Femur (tissue), 1 donor: Measurements from ENCODE around the gene TAP2.
"Not testable (repeated sequence)": the region's sequence is repeated elsewhere in the genome, so short reads cannot be mapped to it uniquely, and the experiment has no call there.

Experiments used
- DNase-seq: peaks from one replicate; pipeline ENCODE4 v3.0.0-alpha.2; 2017

TAP2 gene

GRCh38 chr6:32838114-32838958 lies at the start of gene TAP2:
TSS of gene TAP2 (minus strand) at chr6:32838739. CDS start at chr6:32838233, 506 bp downstream.
- peak; percentile 97 for DNase-seq

- DNase-seq = peak; percentile 33
These were observed 49.1 kb upstream of the TAP2 start for GRCh38 chr6:32887616-32888015.

- DNase-seq = no peak
These were observed 48.3 kb upstream of the TAP2 start for GRCh38 chr6:32886681-32887383.

- DNase-seq = no peak
These were observed 47.3 kb upstream of the TAP2 start for GRCh38 chr6:32885698-32886286.

GRCh38 chr6:32883789-32884188 lies 45.2 kb upstream of the TAP2 start:
- DNase-seq = no peak

GRCh38 chr6:32882879-32883250 lies 44.3 kb upstream of the TAP2 start:
- DNase-seq = no peak

- not testable (repeated sequence) for DNase-seq
These were observed 42.4 kb upstream of the TAP2 start for GRCh38 chr6:32880962-32881361.

- no peak for DNase-seq
These were observed 41.2 kb upstream of the TAP2 start for GRCh38 chr6:32879691-32880090.

GRCh38 chr6:32876603-32877002 lies 38.1 kb upstream of the TAP2 start:
- DNase-seq = no peak

GRCh38 chr6:32873947-32874346 lies 35.4 kb upstream of the TAP2 start:
- DNase-seq = not testable (repeated sequence)

GRCh38 chr6:32868257-32868788 lies 29.8 kb upstream of the TAP2 start:
- DNase-seq = peak; percentile 85

GRCh38 chr6:32867554-32868256 lies 29.2 kb upstream of the TAP2 start:
- DNase-seq = no peak

- no peak for DNase-seq
These were observed 28.5 kb upstream of the TAP2 start for GRCh38 chr6:32867022-32867477.

GRCh38 chr6:32865724-32866443 lies 27.3 kb upstream of the TAP2 start:
- no peak for DNase-seq

- DNase-seq = no peak
These were observed 24.2 kb upstream of the TAP2 start for GRCh38 chr6:32862725-32863124.

GRCh38 chr6:32860674-32861073 lies 22.1 kb upstream of the TAP2 start:
- no peak for DNase-seq

GRCh38 chr6:32858194-32858593 lies 19.7 kb upstream of the TAP2 start:
- DNase-seq = no peak

GRCh38 chr6:32857156-32857891 lies 18.8 kb upstream of the TAP2 start:
- DNase-seq = no peak

- no peak for DNase-seq
These were observed 17.1 kb upstream of the TAP2 start for GRCh38 chr6:32855467-32856174.

- peak; percentile 52 for DNase-seq
These were observed 16.0 kb upstream of the TAP2 start for GRCh38 chr6:32854376-32855178.
